Stimulated activated naive CD8-positive, alpha-beta T cell treated with anti-CD3 and anti-CD28 coated beads, Interleukin-15, amount 100 ng/mL, for 72 hours (primary cell): Measurements from ENCODE around the gene ZNF112.
"Not testable (repeated sequence)": the region's sequence is repeated elsewhere in the genome, so short reads cannot be mapped to it uniquely, and the experiment has no call there.

ENCODE experiments used
- ATAC-seq: fragments of 150-1000 bp; cut with Tn5 transposase; 2 replicates; pipeline ENCODE4 v1.10.0; 2021; ENCODE audit warnings: mild to moderate bottlenecking, moderate library complexity
- DNase-seq, 2 donors: peaks; one replicate each; pipeline ENCODE4 v3.0.0; 2021 to 2022
- H3K27ac Mint-ChIP-seq, 2 donors: one replicate each; pipeline ENCODE4 v1.8.0; 2022; ENCODE audit warnings: mild to moderate bottlenecking in 2 of 2, mixed read lengths in 2 of 2, moderate library complexity in 2 of 2
- H3K27me3 Mint-ChIP-seq: one replicate; pipeline ENCODE4 v1.8.0; 2022; ENCODE audit warnings: mixed read lengths
- H3K4me1 Mint-ChIP-seq: one replicate; pipeline ENCODE4 v1.8.0; 2022; ENCODE audit warnings: mild to moderate bottlenecking, mixed read lengths
- H3K4me3 Mint-ChIP-seq, 2 donors: one replicate each; pipeline ENCODE4 v1.8.0; 2022; ENCODE audit warnings: mild to moderate bottlenecking in 2 of 2, mixed read lengths in 2 of 2, moderate library complexity in 1 of 2
- H3K9me3 Mint-ChIP-seq, 2 donors: one replicate each; pipeline ENCODE4 v1.8.0; 2022; ENCODE audit warnings: mixed read lengths in 2 of 2

Gene ZNF112

DNA sequence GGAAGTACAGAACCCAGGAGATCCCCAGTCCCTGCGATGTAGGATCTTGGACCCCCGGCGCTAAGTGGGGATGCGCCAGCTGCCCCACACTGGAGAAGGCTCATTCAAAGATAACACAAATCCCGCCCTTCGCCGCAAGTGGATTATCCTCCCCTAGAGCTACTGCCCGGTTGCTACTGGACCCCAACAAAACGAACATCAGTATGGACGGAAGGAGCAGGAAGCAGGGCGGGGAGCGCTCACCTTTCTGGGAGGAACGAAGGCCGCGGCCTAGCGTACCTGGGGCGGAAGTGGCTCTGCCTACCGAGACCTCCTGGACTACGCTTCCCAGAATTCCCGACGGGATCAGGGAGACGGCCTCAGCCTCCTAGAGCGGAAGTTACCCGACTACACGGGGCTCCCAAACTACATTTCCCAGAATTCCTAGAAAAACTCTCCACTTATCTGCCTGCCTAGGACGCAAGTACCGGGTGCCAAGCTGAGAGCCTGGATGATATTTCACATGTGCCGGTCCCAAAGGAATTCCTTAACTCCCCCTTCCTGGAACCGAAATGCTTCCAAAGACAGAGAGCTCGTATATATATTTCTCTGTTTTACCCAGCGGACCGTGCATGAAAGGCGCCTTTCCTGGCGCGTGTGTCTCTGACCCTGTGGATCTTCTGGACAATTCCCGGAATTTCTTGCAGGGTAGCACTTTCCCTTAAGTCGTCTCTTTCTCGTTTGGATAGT, at the start of gene ZNF112:
TSS of gene ZNF112 (minus strand) at position 298 of the 729 bp plus-strand sequence. CDS start 16,141 bp downstream, outside the sequence.
- H3K9me3 Mint-ChIP-seq = peaks cover 36 to 43% of the 10 kb centered on the region in 2 donors
- H3K4me1 Mint-ChIP-seq = peaks cover 8% of the 10 kb centered on the region
- DNase-seq (peak in 1 of 2 donors; percentile 15), ATAC-seq (no peak)
- no peak within 1 kb of the TSS for H3K27ac Mint-ChIP-seq
- peaks cover 14% of the 10 kb centered on the region for H3K27me3 Mint-ChIP-seq
- H3K4me3 Mint-ChIP-seq = peak within 1 kb of the TSS; percentile 35 to 74

DNA sequence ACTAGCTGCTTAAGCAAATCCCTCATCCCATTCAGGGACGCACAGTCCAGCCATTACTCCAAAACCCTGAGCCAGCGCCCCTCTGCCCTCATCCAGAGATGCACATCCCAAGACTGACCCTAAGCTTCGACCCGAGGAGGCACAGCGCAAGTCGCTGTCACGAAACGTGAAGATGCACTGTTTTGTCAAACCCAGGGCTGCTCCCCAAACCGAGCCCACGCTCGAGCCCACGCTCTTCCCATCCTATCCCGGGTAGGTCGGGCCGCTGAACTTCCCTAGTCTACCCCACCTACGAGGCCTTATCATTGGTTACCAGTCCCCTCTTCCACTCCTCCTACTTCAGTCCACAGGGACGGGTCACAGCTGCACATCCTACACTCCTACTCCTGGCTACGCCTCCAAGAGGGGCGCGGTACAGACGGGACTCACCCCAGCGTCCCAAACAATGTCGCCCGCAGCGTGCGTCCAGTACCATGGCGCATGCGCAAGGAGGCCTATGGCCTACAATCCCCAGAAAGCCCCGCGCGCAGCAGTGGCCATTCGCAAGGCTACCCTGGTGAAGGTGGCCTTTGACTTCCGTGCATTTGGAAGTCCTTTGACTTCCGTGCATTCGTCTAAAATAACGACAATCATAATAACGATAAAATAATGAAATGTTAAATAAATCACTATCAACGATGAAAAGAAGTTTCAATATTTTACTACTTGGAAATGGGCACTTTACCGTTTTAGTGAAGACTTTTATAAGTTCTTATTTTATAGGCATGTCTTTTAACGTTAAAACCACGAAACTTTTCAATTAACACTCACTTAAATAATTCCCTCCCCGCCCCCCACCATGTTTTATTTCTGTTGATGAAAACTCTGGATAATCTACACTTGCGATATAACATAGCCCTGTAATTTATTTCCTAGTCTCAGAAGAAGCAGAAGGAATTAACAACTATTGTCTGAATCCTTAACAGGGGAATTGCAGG, 44.9 kb upstream of the ZNF112 start, which contains the start of gene ZNF285:
TSS of gene ZNF285 (minus strand) at position 470 of the 977 bp plus-strand sequence. CDS start 4,395 bp downstream, outside the sequence.
- DNase-seq (peak; percentile 83 to 92), ATAC-seq (peak; percentile 100)
- Mint-ChIP-seq H3K4me1 (peaks cover 9% of the 10 kb centered on the region), H3K9me3 (peaks cover 28 to 45% of the 10 kb centered on the region in 2 donors), H3K4me3 (peak within 1 kb of the TSS; percentile 84 to 93), H3K27me3 (no peaks in the 10 kb centered on the region), H3K27ac (peak within 1 kb of the TSS; percentile 29 to 32)

DNA sequence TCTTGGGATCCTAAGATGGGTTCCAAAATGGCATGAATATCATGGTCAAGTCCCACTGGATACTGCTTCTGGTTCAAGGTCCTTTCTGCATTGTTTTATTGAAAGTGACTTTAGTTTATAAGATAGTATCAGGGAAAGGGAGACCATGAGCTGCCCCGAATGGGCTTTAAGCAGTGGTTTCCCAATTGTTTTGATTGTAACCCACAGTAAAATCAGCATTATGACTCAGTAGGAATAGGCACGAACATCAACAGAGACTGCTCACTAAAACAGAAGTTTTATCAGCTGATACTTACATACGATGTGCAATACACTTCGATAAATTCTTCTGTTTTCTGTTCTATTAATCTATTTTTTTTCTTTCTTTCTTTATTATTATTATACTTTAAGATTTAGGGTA, 32.8 kb upstream of the ZNF112 start:
- not testable (repeated sequence) for H3K27me3 Mint-ChIP-seq, H3K4me1 Mint-ChIP-seq, DNase-seq, H3K27ac Mint-ChIP-seq, H3K4me3 Mint-ChIP-seq, ATAC-seq
- peaks cover 44 to 52% of the 10 kb centered on the region in 2 donors for H3K9me3 Mint-ChIP-seq

DNA sequence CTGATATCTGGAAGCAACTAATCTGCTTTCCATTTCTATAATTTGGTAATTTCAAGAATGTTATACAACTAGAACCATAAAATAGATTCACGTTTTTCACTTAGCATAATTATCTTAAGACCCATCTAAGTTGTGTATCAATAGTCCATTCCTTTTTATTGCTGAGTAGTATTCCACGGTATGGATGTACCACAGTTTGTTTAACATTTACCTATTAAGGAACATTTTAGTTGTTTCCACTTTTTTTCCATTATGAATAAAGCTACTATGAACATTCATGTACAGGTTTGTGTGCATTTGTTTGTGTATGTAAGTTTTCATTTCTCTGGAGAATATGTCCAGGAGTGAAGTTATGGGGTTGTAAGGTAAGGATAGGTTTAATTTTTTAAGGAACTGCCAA, 18.3 kb upstream of the ZNF112 start:
- Mint-ChIP-seq H3K4me1 (no peaks in the 10 kb centered on the region), H3K27ac (no peak overlapping the region), H3K27me3 (no peaks in the 10 kb centered on the region), H3K4me3 (no peak overlapping the region), H3K9me3 (peaks cover 31 to 33% of the 10 kb centered on the region in 2 donors)
- DNase-seq (no peak), ATAC-seq (no peak)

DNA sequence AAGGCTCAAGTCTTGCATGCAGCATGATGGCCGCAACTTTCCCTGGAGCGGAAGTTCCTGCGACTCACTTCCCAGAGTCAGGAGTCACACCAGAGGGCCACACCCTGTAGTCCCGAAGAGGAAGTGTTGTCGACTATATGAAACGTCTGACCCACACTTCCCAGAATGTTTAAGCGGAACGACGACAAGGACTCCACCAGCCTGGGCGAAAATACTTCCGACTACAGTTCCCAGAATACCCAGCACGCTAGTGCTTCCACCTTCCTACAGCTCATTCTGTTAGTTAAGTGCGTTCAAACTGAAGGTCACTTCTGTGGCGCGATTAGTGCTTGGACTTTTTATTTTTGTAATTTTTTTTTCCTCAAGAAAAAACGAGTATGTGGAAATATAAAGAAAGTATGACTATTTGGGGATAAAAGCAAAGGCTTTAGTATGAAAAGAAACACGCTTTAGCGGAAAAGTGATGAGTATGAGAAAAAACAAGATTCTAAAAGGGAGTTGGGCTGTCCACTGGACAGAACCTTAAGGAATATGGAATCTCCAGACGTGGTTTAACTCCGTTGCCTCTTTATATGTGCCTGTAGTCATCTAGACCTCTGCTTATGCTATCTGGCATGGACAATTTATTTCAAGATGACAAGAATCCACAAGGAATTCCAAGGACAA, 15.5 kb upstream of the ZNF112 start:
- Mint-ChIP-seq H3K27me3 (no peaks in the 10 kb centered on the region), H3K9me3 (peaks cover 40% of the 10 kb centered on the region in 2 donors), H3K27ac (no peak overlapping the region), H3K4me1 (no peaks in the 10 kb centered on the region), H3K4me3 (no peak overlapping the region)
- DNase-seq = no peak
- no peak for ATAC-seq

DNA sequence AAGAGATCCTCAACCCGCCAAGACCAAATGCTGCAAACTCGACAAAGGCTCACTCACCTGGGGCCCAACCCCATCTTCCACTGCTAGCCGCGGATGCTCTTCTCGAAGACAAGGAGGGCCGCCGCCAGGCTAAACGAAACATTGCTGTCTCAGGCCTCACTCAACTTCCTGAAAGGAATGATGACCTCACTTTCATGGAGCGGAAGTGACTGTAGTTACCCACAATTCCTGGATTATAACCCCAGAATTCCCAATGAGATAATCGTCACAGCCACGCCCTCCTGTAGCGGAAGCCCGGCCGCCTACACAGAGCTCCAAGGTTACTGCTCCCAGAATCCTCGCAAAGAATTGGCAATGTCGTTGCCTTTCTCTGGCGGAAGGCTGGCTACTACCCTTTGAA, 10.5 kb upstream of the ZNF112 start:
- DNase-seq (no peak), ATAC-seq (no peak)
- no peaks in the 10 kb centered on the region for H3K4me1 Mint-ChIP-seq
- H3K27ac Mint-ChIP-seq = no peak overlapping the region
- H3K4me3 Mint-ChIP-seq = no peak overlapping the region
- H3K27me3 Mint-ChIP-seq = no peaks in the 10 kb centered on the region
- peaks cover 28 to 47% of the 10 kb centered on the region in 2 donors for H3K9me3 Mint-ChIP-seq

DNA sequence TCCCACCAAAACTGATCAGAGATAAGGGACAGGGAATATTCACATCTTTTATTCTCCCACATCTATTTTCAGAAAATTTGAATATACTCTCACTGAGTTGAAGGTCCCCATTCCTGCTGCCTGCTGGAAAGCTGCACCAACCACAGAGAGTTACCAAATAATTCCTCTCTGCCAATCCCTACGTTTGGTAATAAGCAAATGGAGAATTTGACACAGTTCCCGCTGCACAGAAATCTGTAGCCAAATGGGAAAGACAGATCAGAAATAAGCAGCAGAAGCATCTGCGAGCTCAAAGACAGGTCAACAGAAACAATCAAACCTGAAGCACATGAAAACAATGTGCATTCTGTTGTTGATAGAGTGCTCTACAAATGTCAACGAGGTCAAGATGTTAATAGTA, 9.9 kb downstream of the ZNF112 start:
- Mint-ChIP-seq H3K27ac (no peak overlapping the region), H3K4me1 (no peaks in the 10 kb centered on the region), H3K9me3 (peaks cover 37 to 44% of the 10 kb centered on the region in 2 donors), H3K4me3 (no peak overlapping the region), H3K27me3 (no peaks in the 10 kb centered on the region)
- ATAC-seq (no peak), DNase-seq (no peak)

DNA sequence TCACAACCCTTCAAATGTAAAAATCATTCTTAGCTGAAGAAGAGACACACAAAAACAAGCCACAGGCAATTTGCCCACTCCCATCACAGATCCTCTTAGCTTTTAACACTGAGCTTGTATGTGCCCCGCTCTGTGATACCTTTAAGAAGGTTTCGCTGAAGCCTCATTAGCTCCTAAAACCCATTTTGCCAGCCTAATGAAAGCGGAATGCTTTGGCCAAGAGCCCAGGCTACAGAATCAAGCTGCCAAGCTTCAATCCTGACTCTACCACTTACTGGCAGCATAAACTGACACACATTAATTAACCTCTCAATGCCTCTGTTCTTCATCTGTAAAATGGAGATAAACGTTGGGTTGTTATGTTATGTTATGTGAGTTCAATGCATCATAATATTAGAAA, 10.5 kb downstream of the ZNF112 start:
- Mint-ChIP-seq H3K9me3 (peaks cover 33 to 43% of the 10 kb centered on the region in 2 donors), H3K27ac (no peak overlapping the region), H3K4me1 (no peaks in the 10 kb centered on the region), H3K27me3 (no peaks in the 10 kb centered on the region), H3K4me3 (no peak overlapping the region)
- DNase-seq (no peak), ATAC-seq (no peak)

DNA sequence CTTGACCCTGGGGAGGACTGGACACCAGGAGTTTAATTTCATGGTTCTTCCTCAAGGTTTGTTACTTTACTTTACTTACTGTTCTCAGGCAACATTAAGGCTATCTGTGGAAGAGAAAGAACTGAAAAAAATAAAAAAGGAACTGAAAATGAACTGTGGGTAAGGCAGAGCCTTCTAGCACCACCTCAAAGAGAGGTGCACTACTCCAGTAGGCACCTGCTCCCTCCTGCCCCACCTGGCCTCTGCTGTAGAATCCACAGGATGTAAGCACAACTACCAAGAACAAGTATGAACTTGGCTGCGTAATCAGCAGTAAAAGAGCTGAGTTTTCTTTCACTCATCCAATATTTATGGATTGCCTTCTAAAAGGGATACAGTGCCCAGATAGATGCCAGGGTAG, 12.2 kb downstream of the ZNF112 start:
- no peak for ATAC-seq
- Mint-ChIP-seq H3K4me1 (no peaks in the 10 kb centered on the region), H3K27ac (peak overlapping the region in 1 of 2 donors; percentile 28), H3K4me3 (no peak overlapping the region), H3K27me3 (no peaks in the 10 kb centered on the region), H3K9me3 (peaks cover 40 to 42% of the 10 kb centered on the region in 2 donors)
- DNase-seq = no peak

DNA sequence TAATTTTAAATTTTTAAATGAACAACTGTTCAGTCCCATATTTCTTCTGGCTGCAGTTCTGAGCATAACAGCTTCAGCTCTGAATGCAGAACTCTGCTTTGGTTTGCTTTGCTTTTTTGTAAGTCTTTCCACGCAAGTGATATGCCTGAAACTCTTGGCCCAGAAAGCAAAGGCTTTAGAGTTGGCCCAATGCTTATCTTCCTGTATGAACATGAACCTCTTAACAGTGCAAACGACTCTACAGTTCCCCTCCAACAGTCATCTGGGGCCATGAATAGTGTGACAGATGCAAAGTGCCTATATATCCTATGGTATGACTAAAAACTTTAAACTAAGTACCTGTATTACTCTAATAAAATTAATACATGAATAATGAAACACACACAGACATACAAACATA, 14.7 kb downstream of the ZNF112 start:
- no peaks in the 10 kb centered on the region for H3K27me3 Mint-ChIP-seq
- peaks cover 38 to 45% of the 10 kb centered on the region in 2 donors for H3K9me3 Mint-ChIP-seq
- H3K4me1 Mint-ChIP-seq = no peaks in the 10 kb centered on the region

DNA sequence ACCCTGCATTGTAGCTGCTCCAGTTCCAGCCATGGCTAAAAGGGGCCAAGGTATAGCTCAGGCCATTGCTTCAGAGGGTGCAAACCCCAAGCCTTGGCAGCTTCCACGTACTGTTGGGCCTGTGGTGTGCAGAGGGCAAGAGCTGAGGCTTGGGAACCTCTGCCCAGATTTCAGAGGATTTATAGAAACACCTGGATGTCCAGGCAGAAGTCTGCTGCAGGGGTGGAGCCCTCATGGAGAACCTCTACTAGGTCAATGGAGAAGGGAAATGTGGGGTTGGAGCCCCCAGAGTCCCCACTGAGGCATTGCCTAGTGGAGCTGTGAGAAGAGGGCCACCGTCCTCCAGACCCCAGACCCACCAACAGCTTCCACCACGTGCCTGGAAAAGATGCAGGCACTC, 21.8 kb downstream of the ZNF112 start:
- not testable (repeated sequence) for ATAC-seq, DNase-seq, H3K27ac Mint-ChIP-seq, H3K4me3 Mint-ChIP-seq, H3K27me3 Mint-ChIP-seq, H3K4me1 Mint-ChIP-seq
- H3K9me3 Mint-ChIP-seq = peaks cover 36 to 61% of the 10 kb centered on the region in 2 donors

More for the DNA sequence above, 14.7 kb downstream of the ZNF112 start:
- H3K27ac Mint-ChIP-seq = no peak overlapping the region
- DNase-seq (no peak), ATAC-seq (no peak)
- H3K4me3 Mint-ChIP-seq = no peak overlapping the region

DNA sequence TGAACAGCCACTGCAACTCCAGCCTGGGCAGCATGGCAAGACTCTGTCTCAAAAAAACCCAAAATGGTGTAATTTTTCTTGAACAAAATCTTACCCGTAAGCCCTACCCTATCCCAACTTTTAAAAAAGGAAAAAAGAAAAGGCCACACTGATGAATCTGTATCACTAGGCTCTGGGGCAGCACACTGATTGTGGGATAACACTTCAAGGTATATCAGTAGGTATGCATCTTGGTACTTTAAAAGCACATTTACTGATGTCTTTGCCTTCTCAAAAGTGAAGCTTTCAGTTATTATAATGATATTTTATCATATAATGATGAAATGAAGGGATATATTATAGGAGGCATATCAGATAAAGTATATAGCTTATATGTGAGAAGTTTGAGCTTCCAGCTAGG, 24.3 kb downstream of the ZNF112 start:
- H3K9me3 Mint-ChIP-seq = peaks cover 37 to 68% of the 10 kb centered on the region in 2 donors
- H3K27ac Mint-ChIP-seq = no peak overlapping the region
- no peak for DNase-seq
- no peaks in the 10 kb centered on the region for H3K4me1 Mint-ChIP-seq
- H3K4me3 Mint-ChIP-seq = no peak overlapping the region
- H3K27me3 Mint-ChIP-seq = no peaks in the 10 kb centered on the region
- no peak for ATAC-seq

DNA sequence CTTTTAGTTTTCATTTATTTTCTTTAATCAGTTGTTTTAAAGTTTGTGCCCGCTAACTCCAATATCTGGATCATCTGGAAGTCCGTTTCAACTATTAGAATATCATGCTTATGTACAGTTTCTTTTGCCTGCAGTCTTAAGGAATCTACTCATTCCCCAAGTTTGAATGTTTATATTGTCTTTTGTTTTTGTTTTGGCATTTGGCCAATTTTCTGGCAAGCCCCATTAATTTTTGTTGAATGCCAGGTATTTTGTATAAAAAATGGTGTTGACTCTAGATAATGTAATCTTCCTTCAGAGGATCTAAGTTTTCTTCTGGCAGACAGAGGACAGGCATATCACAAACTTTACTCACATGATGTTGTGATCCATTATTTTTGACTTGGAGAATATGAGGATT, 40.6 kb downstream of the ZNF112 start:
- Mint-ChIP-seq H3K9me3 (peaks cover 40 to 47% of the 10 kb centered on the region in 2 donors), H3K4me3 (no peak overlapping the region), H3K4me1 (no peaks in the 10 kb centered on the region), H3K27me3 (peaks cover 10% of the 10 kb centered on the region), H3K27ac (no peak overlapping the region)
- ATAC-seq = no peak
- no peak for DNase-seq

DNA sequence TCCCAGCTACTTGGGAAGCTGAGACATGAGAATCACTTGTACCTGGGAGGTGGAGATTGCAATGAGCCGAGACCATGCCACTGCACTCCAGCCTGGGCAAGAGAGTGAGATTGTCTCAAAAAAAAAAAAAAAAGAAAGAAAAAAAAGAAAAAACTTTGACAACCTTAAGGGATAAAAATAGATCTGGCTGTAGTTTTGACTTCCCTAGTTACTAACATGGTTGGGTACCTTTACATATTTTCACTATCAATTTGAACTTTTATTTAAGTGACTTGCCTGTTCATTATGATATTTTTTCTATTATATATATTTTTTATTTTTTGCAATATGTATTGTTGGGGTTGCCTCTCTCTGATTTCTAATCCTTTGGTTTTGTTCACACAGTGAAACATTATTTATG, 43.2 kb downstream of the ZNF112 start:
- Mint-ChIP-seq H3K4me3 (no peak overlapping the region), H3K27ac (no peak overlapping the region), H3K27me3 (peaks cover 10% of the 10 kb centered on the region), H3K4me1 (no peaks in the 10 kb centered on the region), H3K9me3 (peaks cover 32 to 40% of the 10 kb centered on the region in 2 donors)
- ATAC-seq (no peak), DNase-seq (no peak)

DNA sequence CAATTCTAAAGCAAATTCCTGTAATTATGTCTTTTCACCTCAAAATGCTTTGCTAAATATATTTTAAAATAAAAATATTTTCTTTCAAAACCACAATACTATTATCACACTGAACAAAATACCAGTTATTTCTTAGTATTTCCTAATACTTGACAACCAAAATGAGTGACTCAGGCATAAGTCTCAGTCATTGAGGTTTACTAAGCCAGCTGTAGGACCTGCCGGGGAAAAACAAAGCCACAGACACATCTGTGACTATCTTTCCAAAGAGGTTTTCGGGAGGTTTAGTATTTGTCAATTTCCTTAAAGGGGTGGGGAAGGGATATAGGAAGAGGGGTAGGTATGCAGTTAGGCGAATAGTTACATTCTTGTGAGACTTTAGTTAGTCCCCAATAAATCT, 48.5 kb downstream of the ZNF112 start:
- Mint-ChIP-seq H3K4me1 (peaks cover 17% of the 10 kb centered on the region), H3K27me3 (no peaks in the 10 kb centered on the region), H3K4me3 (no peak overlapping the region), H3K9me3 (peaks cover 10 to 12% of the 10 kb centered on the region in 2 donors), H3K27ac (no peak overlapping the region)
- no peak for ATAC-seq
- no peak for DNase-seq
